IgD-negative memory B cell (primary cell): ENCODE measurements around the gene SUGP2. TPM values are rescaled to one million over a fixed set of nuclear protein-coding genes. Genes with fewer than 3 reads are reported as not detected.

ENCODE experiments used
- H3K27ac Mint-ChIP-seq, 3 donors: one replicate each; pipeline ENCODE4 v1.8.0; 2020 to 2022; ENCODE audit warnings: mild to moderate bottlenecking in 3 of 3, mixed read lengths in 3 of 3, moderate library complexity in 1 of 3
- H3K27me3 Mint-ChIP-seq: one replicate; pipeline ENCODE4 v1.8.0; 2021; ENCODE audit warnings: mixed read lengths
- H3K36me3 Mint-ChIP-seq: one replicate; pipeline ENCODE4 v1.8.0; 2020; ENCODE audit warnings: mild to moderate bottlenecking, mixed read lengths
- H3K4me1 Mint-ChIP-seq, 3 donors: one replicate each; pipeline ENCODE4 v1.8.0; 2020 to 2022; ENCODE audit warnings: mixed read lengths in 3 of 3, mild to moderate bottlenecking in 1 of 3
- H3K4me3 Mint-ChIP-seq, 4 donors: one replicate each; pipeline ENCODE4 v1.8.0; 2020 to 2022; ENCODE audit warnings: mild to moderate bottlenecking in 4 of 4, mixed read lengths in 4 of 4, moderate library complexity in 3 of 4
- H3K9me3 Mint-ChIP-seq, 3 donors: one replicate each; pipeline ENCODE4 v1.8.0; 2020 to 2021; ENCODE audit warnings: mixed read lengths in 3 of 3, mild to moderate bottlenecking in 1 of 3
- polyA plus RNA-seq: library from polyadenylated mRNA; unstranded; fragments of 300-500 nt; fragmentation: Illumina TruSeq; gene quantifications from one replicate; pipeline ENCODE4 v1.2.3, GENCODE V29; 2021

The SUGP2 gene
- polyA plus RNA-seq, 1 donor from 2014 or later = 11.8 TPM

GRCh38 chr19:19053508-19054314 is 20.4 kb upstream of the SUGP2 start:
- Mint-ChIP-seq H3K4me3 (no peak overlapping the region), H3K27me3 (no peaks in the 10 kb centered on the region), H3K9me3 (no peaks in the 10 kb centered on the region), H3K4me1 (peaks cover 0 to 3% (median 0%) of the 10 kb centered on the region in 3 donors), H3K27ac (no peak overlapping the region), H3K36me3 (no peaks in the 10 kb centered on the region)

DNA sequence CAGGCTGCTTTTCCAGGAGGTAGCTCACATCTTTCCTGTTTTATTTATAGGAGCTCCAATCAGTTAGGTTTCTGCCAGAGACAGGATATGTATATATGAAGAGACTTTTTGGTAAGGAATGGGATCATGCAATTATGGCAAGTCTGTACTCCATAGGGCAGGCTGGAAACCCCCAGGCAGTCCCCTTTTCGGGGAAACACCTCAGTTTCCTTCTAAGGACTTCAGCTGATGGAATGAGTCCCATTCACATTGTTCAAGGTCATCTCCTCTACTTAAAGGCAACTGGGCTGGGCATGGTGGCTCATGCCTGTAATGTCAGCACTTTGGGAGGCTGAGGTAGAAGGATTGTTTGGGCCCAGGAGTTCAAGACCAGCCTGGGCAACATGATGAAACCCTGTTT is 19.6 kb upstream of the SUGP2 start:
- peaks cover 0 to 3% (median 0%) of the 10 kb centered on the region in 3 donors for H3K4me1 Mint-ChIP-seq
- no peaks in the 10 kb centered on the region for H3K9me3 Mint-ChIP-seq
- no peaks in the 10 kb centered on the region for H3K36me3 Mint-ChIP-seq
- H3K27ac Mint-ChIP-seq = no peak overlapping the region
- no peak overlapping the region for H3K4me3 Mint-ChIP-seq
- H3K27me3 Mint-ChIP-seq = no peaks in the 10 kb centered on the region

DNA sequence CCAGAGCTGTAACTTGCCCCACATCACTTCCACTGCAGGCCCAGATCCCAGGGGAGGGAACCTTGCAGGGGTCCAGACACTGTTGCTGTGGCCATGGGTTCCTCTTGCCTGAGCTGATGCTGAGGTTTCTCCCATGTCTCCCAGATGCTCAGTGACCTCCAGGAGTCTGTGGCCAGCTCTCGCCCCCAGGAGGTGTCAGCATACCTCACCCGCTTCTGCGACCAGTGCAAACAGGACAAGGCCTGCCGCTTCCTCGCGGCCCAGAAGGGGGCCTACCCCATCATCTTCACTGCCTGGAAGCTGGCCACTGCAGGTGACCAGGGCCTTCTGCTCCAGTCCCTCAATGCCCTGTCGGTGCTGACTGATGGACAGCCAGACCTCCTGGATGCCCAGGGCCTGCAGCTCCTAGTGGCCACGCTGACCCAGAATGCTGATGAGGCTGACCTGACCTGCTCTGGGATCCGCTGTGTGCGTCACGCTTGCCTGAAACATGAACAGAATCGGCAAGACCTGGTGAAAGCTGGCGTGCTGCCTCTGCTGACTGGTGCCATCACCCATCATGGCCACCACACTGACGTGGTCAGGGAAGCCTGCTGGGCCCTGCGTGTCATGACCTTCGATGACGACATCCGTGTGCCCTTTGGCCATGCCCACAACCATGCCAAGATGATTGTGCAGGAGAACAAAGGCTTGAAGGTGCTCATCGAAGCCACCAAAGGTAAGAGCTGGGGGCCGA is 18.3 kb upstream of the SUGP2 start:
- H3K4me3 Mint-ChIP-seq = no peak overlapping the region
- peaks cover 0 to 3% (median 0%) of the 10 kb centered on the region in 3 donors for H3K4me1 Mint-ChIP-seq
- H3K9me3 Mint-ChIP-seq = no peaks in the 10 kb centered on the region
- no peaks in the 10 kb centered on the region for H3K27me3 Mint-ChIP-seq
- no peak overlapping the region for H3K27ac Mint-ChIP-seq
- H3K36me3 Mint-ChIP-seq = no peaks in the 10 kb centered on the region

- H3K4me3 Mint-ChIP-seq = no peak overlapping the region
- H3K9me3 Mint-ChIP-seq = no peaks in the 10 kb centered on the region
- H3K27ac Mint-ChIP-seq = peak overlapping the region in 1 of 3 donors; percentile 19
- peaks cover 0 to 3% (median 0%) of the 10 kb centered on the region in 3 donors for H3K4me1 Mint-ChIP-seq
- no peaks in the 10 kb centered on the region for H3K36me3 Mint-ChIP-seq
- no peaks in the 10 kb centered on the region for H3K27me3 Mint-ChIP-seq
Observed at GRCh38 chr19:19050731-19051130, 17.4 kb upstream of the SUGP2 start.

GRCh38 chr19:19050104-19050503 is 16.8 kb upstream of the SUGP2 start:
- no peaks in the 10 kb centered on the region for H3K27me3 Mint-ChIP-seq
- no peak overlapping the region for H3K4me3 Mint-ChIP-seq
- H3K27ac Mint-ChIP-seq = peak overlapping the region in 1 of 3 donors; percentile 19
- H3K36me3 Mint-ChIP-seq = peaks cover 2% of the 10 kb centered on the region
- H3K9me3 Mint-ChIP-seq = no peaks in the 10 kb centered on the region
- H3K4me1 Mint-ChIP-seq = peaks cover 0 to 3% (median 0%) of the 10 kb centered on the region in 3 donors

DNA sequence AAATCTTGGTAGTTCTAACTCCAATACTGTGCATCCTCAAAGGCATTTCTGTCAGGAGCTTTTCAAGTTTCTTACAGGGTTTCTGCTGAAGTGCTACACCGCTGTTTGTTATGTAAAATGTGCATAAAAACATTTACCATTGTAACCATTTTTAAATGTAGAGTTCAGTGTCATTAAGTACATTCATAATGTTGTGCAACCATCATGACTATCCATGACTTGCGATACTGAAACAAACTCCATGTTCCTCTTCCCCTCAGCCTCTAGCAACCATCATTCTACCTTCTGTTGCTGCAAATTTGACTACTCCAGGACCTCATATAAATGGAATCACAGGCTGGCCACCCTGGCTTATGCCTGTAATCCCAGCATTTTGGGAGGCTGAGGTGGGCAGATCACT is 16.1 kb upstream of the SUGP2 start:
- Mint-ChIP-seq H3K27ac (no peak overlapping the region), H3K9me3 (no peaks in the 10 kb centered on the region), H3K4me1 (peaks cover 0 to 3% (median 0%) of the 10 kb centered on the region in 3 donors), H3K36me3 (peaks cover 2% of the 10 kb centered on the region), H3K4me3 (no peak overlapping the region), H3K27me3 (no peaks in the 10 kb centered on the region)

- Mint-ChIP-seq H3K36me3 (peaks cover 3% of the 10 kb centered on the region), H3K9me3 (no peaks in the 10 kb centered on the region), H3K4me1 (peaks cover 12 to 16% (median 15%) of the 10 kb centered on the region in 3 donors), H3K27ac (no peak overlapping the region), H3K27me3 (no peaks in the 10 kb centered on the region), H3K4me3 (no peak overlapping the region)
Observed at GRCh38 chr19:19043881-19044280, 10.6 kb upstream of the SUGP2 start.

DNA sequence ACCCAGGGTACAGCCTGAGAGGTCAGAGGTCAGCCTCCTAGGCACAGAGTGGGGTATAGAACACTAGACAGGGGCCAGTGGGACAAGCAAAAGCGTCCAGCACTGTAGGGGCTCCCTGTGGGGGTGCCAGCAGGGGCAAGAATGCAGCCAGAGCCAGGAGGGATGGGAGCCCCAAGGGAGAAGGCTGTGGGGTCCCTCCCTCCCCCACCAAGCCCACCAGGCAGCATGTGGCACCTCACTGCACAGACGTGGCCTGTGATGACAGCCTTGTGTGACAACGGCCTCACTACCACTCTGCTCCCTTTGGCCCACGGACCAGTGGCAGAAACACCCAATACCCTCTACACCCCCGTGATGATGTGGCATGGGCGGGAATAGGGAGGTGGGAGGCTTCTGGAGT is 10.2 kb upstream of the SUGP2 start:
- Mint-ChIP-seq H3K27ac (no peak overlapping the region), H3K36me3 (peaks cover 3% of the 10 kb centered on the region), H3K4me3 (no peak overlapping the region), H3K4me1 (peaks cover 12 to 16% (median 15%) of the 10 kb centered on the region in 3 donors), H3K27me3 (no peaks in the 10 kb centered on the region), H3K9me3 (no peaks in the 10 kb centered on the region)

DNA sequence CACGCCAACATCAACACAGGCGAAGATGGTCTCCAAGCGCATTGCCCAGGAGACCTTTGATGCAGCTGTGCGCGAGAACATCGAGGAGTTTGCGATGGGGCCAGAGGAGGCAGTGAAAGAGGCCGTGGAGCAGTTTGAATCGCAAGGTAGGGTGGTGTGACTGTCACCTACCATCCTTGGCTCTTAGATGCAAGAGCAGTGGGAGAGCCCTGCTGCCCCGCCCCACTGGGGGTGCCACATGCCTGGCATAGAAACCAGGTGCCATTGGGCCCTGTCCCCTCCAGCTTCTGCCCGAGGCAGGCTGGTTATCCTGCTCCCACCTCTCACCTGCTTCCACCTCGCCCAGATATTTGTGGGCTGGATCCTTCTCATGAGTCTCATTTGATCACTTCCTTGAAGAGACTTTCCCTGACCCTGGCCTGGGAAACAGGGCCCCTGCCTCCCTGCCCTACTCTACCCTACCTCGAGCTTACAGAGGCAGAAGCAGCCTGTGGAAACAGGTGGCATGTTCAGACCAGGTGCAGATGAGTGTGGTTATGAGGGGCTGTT is 9.5 kb upstream of the SUGP2 start:
- Mint-ChIP-seq H3K9me3 (no peaks in the 10 kb centered on the region), H3K4me3 (no peak overlapping the region), H3K4me1 (peaks cover 12 to 16% (median 15%) of the 10 kb centered on the region in 3 donors), H3K27ac (peak overlapping the region in 1 of 3 donors; percentile 76), H3K27me3 (no peaks in the 10 kb centered on the region), H3K36me3 (peaks cover 3% of the 10 kb centered on the region)

GRCh38 chr19:19040417-19040816 is 7.1 kb upstream of the SUGP2 start:
- H3K36me3 Mint-ChIP-seq = peaks cover 3% of the 10 kb centered on the region
- no peaks in the 10 kb centered on the region for H3K9me3 Mint-ChIP-seq
- H3K4me1 Mint-ChIP-seq = peaks cover 16 to 17% (median 16%) of the 10 kb centered on the region in 3 donors
- no peaks in the 10 kb centered on the region for H3K27me3 Mint-ChIP-seq
- peak overlapping the region; percentile 74 to 89 (median 87) for H3K27ac Mint-ChIP-seq
- H3K4me3 Mint-ChIP-seq = no peak overlapping the region

- Mint-ChIP-seq H3K27me3 (no peaks in the 10 kb centered on the region), H3K27ac (peak overlapping the region; percentile 5 to 89 (median 74)), H3K9me3 (no peaks in the 10 kb centered on the region), H3K36me3 (peaks cover 1% of the 10 kb centered on the region), H3K4me3 (peak overlapping the region in 2 of 4 donors; percentile 44 to 66), H3K4me1 (peaks cover 16 to 17% (median 16%) of the 10 kb centered on the region in 3 donors)
Observed at GRCh38 chr19:19039901-19040300, 6.6 kb upstream of the SUGP2 start.

DNA sequence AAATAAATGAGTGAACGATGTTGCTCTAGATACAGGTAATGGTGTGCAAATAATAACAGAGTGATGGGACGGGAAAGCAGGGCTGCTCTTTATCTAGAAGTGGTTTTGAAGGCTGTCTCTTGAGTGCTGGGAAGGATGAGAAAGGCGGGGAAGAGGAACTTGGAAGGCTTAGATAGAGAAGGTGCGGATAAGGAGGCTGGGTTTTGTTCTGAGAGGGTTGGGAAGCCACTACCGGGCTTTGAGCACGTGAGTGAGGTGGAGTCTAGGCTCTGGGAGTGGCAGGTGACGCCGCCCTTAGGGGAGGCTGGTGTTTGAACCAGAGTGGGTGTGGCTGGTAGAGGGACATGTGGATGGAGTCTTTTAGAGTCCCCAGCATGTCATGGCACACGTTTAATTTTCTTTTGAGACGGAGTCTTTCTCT is 897 bp upstream of the SUGP2 start:
- peaks cover 2% of the 10 kb centered on the region for H3K36me3 Mint-ChIP-seq
- peak overlapping the region; percentile 92 to 97 (median 95) for H3K27ac Mint-ChIP-seq
- peak overlapping the region; percentile 82 to 96 (median 96) for H3K4me3 Mint-ChIP-seq
- H3K4me1 Mint-ChIP-seq = peaks cover 20 to 30% (median 22%) of the 10 kb centered on the region in 3 donors
- no peaks in the 10 kb centered on the region for H3K9me3 Mint-ChIP-seq
- H3K27me3 Mint-ChIP-seq = no peaks in the 10 kb centered on the region

DNA sequence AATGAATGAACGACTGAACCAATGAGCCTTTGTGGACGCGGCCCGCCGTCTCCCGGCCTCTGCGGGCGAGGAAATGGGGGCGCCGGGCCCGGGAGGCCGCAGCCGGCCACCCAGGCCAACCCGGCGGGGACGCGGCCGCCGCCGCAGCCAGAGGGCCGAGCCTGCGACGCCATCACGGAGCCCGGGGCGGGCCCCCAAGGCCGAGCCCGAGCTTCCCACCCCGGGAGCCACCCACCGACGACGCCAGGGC is 216 bp downstream of the SUGP2 start:
- Mint-ChIP-seq H3K9me3 (no peaks in the 10 kb centered on the region), H3K36me3 (peaks cover 2% of the 10 kb centered on the region), H3K4me1 (peaks cover 19 to 31% (median 23%) of the 10 kb centered on the region in 3 donors), H3K4me3 (peak overlapping the region; percentile 88 to 96 (median 94)), H3K27me3 (no peaks in the 10 kb centered on the region), H3K27ac (peak overlapping the region in 2 of 3 donors; percentile 69 to 96)

DNA sequence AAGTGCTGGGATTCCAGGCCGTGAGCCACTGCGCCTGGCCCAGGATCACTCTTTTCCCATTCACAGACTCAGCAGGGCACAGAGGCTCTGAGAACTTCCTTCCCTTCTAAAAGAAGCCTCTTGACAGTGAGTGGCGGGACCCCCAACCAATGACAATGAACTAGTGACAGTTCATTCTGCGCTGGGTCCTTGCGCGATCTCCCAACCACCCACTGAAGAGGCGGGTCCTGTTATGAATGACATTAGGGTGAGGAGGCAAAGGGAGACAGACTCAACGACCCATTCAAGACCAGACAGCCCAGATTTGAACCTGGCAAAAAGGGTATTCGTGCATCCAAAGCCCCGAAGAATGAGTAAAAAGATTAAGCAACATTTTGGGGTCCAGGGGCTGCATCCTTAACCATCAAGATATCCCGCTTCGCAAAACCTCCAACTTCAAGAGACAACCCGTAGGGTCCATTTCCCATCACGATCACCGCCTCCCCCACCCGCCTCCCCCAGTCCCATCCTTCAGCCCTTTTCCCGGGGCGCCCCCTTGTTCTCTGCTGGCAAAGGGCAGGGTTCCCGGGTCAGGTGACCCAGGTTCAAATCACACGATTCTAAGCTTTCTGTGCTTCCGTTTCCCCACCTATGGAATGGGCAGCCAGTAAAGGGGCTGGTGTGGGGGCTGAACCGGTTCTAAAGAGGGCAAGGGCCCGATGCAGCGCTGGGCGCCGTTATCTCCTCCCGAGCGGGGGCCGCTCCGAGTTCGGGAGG is 719 bp downstream of the SUGP2 start:
- Mint-ChIP-seq H3K27me3 (no peaks in the 10 kb centered on the region), H3K9me3 (no peaks in the 10 kb centered on the region), H3K4me3 (peak overlapping the region; percentile 88 to 96 (median 94)), H3K27ac (peak overlapping the region; percentile 69 to 96 (median 87)), H3K36me3 (peaks cover 2% of the 10 kb centered on the region), H3K4me1 (peaks cover 19 to 33% (median 23%) of the 10 kb centered on the region in 3 donors)

GRCh38 chr19:19031891-19032290 is 1.4 kb downstream of the SUGP2 start:
- Mint-ChIP-seq H3K27ac (peak overlapping the region; percentile 59 to 96 (median 69)), H3K4me3 (peak overlapping the region; percentile 88 to 96 (median 94)), H3K36me3 (peaks cover 2% of the 10 kb centered on the region), H3K9me3 (no peaks in the 10 kb centered on the region), H3K4me1 (peaks cover 23 to 37% (median 27%) of the 10 kb centered on the region in 3 donors), H3K27me3 (no peaks in the 10 kb centered on the region)
